ENCODE data around the gene LDLRAP1.

Gene LDLRAP1

DNA sequence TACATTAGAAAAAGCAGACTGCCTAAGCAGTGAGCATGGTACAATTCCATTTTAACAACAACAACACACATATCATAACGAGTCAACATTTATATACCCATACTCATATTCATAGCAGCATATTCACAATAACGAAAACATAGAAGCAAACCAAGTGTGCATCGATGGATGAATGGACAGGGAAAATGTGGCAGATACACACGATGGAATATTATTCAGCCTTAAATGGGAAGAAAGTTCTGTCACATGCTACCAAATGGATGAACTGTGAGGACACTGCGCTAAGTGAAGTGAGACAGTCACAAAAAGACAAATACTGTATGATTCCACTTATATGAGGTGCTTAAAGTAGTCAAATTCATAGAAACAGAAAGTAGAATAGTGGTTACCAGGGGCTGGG, 63.7 kb downstream of the LDLRAP1 start:
- TF ChIP-seq ZFX (IDR thresholded peaks at IDR 0.05; ENCODE audit: borderline replicate concordance) = no peak
- TF ChIP-seq, protein P1, sequence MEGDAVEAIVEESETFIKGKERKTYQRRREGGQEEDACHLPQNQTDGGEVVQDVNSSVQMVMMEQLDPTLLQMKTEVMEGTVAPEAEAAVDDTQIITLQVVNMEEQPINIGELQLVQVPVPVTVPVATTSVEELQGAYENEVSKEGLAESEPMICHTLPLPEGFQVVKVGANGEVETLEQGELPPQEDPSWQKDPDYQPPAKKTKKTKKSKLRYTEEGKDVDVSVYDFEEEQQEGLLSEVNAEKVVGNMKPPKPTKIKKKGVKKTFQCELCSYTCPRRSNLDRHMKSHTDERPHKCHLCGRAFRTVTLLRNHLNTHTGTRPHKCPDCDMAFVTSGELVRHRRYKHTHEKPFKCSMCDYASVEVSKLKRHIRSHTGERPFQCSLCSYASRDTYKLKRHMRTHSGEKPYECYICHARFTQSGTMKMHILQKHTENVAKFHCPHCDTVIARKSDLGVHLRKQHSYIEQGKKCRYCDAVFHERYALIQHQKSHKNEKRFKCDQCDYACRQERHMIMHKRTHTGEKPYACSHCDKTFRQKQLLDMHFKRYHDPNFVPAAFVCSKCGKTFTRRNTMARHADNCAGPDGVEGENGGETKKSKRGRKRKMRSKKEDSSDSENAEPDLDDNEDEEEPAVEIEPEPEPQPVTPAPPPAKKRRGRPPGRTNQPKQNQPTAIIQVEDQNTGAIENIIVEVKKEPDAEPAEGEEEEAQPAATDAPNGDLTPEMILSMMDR (IDR thresholded peaks at IDR 0.05) = no peak
- H3K27ac ChIP-seq = no peak overlapping the region

- H3K27ac ChIP-seq = no peak overlapping the region
- no peak for TF ChIP-seq ZFX (IDR thresholded peaks at IDR 0.05; ENCODE audit: borderline replicate concordance)
- TF ChIP-seq, protein P1 (IDR thresholded peaks at IDR 0.05) = peak; percentile 70
Measured at GRCh38 chr1:25608488-25609178, 65.2 kb downstream of the LDLRAP1 start.

- TF ChIP-seq ZFX (IDR thresholded peaks at IDR 0.05; ENCODE audit: borderline replicate concordance) = no peak
- TF ChIP-seq, protein P1 (IDR thresholded peaks at IDR 0.05) = no peak
- 0 out of 2 replicates have a peak overlapping the region, but pooled peaks have one; percentile 5 for H3K27ac ChIP-seq
Measured at GRCh38 chr1:25609921-25610320, 66.5 kb downstream of the LDLRAP1 start.

DNA sequence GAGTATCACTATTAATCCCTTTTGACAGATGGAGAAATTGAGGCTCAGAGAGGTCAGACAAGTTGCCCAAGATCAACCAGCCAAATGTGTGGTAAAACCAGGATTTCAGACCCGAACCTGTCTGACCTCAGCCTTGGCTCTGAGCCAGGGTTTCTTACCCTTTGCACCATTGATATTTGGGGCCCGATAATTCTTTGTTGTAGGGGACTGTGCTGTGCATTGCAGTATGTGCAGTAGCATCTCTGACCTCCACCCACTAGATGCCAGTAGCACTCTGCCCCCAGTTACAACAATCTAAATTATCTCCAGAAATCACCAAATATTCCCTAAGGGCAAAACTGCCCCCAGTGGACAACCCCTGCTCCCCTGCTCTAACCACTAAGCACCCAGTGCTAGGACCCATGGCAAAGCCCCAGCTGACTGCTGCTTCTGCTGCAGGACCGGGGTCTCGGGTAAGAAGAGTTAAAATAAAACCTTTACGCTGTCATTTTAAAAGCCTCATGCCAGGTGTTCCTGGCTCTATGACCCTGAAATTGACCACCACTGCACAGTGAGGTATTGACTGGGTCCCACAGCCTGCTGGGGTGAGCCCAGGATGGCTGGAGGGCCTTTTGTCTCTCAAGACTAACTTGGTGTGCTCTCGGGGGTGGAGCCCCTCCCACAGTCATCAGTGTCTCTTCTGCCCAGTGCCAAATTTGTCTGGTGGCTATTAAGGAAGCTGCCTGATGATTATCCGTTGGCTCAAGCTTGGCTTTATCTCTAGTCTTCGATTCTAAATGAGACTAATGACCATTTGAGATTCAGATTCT, 67.6 kb downstream of the LDLRAP1 start:
- H3K27ac ChIP-seq = no peak overlapping the region
- TF ChIP-seq, protein P1 (IDR thresholded peaks at IDR 0.05) = peak; percentile 38
- no peak for TF ChIP-seq ZFX (IDR thresholded peaks at IDR 0.05; ENCODE audit: borderline replicate concordance)

DNA sequence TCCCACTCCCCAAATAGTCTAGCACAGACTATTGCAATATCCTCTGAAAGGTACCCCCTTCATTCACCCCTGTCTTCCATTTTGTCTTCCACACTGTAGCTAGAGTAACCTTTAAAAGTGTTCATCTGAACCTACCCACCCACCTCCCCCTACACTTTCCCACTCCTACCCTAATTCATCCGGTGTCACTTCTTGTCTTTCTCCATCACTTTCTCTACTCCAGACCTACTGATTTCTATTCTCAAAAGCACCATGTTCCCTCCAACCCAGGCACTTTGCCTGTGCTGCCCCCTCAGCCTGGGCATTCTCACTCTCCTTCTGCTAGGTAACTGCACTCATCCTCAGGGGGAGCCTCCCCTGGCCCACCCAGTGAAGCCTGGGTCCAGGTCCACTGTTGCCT, 68.4 kb downstream of the LDLRAP1 start:
- no peak overlapping the region for H3K27ac ChIP-seq
- TF ChIP-seq ZFX (IDR thresholded peaks at IDR 0.05; ENCODE audit: borderline replicate concordance) = no peak
- TF ChIP-seq, protein P1 (IDR thresholded peaks at IDR 0.05) = no peak

GRCh38 chr1:25612421-25612820, 69.0 kb downstream of the LDLRAP1 start:
- H3K27ac ChIP-seq = no peak overlapping the region
- TF ChIP-seq, protein P1 (IDR thresholded peaks at IDR 0.05) = no peak
- no peak for TF ChIP-seq ZFX (IDR thresholded peaks at IDR 0.05; ENCODE audit: borderline replicate concordance)

DNA sequence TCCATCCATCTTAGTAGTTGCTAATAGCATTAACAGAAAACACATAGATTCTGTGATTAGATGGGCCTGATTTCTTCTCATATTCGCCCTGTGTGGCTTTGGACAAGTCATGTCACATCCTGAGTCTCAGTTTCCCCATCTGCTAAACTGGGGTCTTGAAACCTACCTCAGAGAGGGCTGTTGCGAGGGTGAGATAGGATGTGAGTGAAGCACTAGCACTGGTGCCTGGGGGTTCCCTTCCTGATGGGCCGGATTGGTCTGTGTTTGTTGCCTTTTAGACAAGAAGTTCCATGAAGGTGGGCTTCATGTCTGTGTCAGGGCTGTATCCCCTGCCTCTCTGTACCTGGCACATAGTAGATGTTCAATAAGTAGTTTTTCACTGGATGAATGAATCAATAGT, 69.7 kb downstream of the LDLRAP1 start:
- H3K27ac ChIP-seq = no peak overlapping the region
- TF ChIP-seq ZFX (IDR thresholded peaks at IDR 0.05; ENCODE audit: borderline replicate concordance) = no peak
- TF ChIP-seq, protein P1 (IDR thresholded peaks at IDR 0.05) = no peak
